ENCODE data around the gene DTNBP1.

The DTNBP1 gene

GRCh38 chr6:15623276-15624116 lies 39.3 kb downstream of the DTNBP1 start:
- DNase-seq = no peak

DNA sequence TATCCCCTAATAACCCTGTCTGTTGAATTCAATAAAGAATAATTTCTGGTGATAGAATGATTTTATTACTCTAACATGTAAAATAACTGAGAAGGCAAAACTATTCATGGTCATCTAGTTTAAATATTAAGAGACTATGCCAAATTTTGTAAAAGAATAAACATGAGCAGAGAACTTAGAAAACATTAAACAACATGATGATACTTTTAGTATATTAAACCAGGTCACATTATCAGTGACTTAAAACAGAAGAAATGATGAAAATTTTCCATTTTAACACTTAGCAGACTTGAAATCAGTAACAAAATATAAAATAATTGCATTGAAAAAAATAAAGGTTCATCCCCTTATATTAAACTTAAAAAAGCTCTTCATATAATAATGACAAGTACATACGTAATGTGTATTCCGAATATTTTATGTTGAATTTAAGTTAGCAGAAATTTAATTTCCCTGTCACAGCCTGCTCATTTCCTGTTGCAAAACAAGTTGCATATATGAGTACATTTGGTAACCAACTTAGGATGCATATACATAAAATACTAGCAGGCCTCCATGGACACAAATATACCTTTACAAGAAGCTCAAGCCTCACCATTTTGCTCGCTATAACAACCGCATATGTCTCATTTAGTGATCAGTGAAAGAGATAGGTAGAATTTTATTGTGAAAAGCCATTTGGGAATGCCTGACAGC lies 40.6 kb downstream of the DTNBP1 start:
- no peak for DNase-seq

- no peak for DNase-seq
Measured at GRCh38 chr6:15621203-15622044, 41.4 kb downstream of the DTNBP1 start.

GRCh38 chr6:15620611-15621010 lies 42.2 kb downstream of the DTNBP1 start:
- DNase-seq = no peak

GRCh38 chr6:15619330-15619729 lies 43.5 kb downstream of the DTNBP1 start:
- no peak for DNase-seq

DNA sequence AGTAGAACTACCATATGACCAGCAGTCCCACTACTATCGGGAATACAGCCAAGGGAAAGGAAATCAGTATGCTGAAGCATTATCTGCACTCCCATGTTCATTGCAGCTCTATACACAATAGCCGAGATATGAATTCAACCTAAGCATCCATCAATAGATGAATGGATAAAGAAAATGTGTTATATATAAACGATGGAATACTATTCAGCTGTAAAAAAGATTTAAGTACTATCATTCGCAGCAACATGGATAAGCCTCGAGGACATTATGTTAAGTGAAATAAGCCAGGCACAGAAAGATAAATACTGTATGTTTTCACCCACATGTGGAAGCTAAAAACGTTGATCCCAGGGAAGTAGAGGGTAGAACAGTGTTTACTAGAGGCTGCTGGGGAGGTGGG lies 44.1 kb downstream of the DTNBP1 start:
- no peak for DNase-seq

DNA sequence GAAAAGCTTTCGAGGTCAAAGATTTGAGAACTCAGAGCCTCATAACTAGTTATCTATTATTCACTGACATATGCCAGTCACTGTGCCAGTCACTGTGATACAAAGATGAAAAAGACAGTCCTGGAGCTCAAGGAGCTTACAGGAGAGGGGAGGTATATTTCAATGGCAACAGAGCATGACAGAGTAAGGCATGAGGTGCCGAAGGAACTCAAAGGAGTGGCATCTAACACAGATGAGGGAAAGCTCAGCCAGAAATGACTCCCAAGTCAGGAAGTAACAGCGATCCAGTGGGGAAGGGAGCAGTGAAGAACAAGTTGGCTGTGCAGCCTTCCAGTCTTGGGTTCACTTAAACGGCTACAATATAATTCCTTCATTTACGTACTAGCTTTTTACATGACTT lies 46.6 kb downstream of the DTNBP1 start:
- DNase-seq = no peak

- DNase-seq = no peak
Measured at GRCh38 chr6:15615802-15616201, 47.0 kb downstream of the DTNBP1 start.

- DNase-seq = no peak
Measured at GRCh38 chr6:15614277-15614676, 48.6 kb downstream of the DTNBP1 start.

GRCh38 chr6:15608396-15608795 lies 54.4 kb downstream of the DTNBP1 start:
- DNase-seq = no peak

DNA sequence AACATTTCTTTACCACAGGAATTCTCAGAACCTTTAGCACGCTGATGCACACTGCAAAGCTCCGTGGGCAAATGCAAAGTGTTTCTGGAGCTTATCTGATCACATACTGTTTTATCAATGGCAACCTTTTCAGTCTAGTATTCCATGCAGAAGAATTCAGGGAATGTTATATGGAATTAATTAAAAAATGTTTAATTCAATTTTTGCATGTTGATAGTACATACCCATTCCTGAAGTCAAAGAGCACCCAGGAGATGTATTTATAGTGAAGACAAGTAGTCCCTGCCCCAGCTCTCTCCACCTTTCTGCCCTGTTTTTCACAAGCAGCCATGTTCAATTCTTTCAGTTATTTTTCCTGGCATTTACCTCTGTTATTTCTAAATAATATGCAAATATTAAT lies 55.2 kb downstream of the DTNBP1 start:
- DNase-seq = no peak

DNA sequence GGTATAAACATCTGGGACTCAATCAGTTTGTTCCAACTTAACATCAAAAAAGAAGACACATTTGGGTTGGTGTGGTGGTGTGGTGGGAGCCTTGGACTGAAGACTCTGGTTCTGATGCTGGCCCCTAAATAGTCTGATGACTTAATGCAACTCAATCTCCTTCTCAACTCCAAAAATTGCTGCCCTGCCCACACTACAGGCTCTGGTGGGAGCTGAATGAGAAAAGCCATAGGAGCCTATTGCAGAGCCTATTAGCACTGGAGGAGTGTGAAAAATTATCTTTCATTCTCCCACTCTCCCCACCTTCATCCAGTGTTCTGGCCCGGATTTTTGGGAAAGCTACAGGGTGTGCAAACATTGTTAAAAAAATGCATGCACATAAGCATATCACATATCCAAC lies 56.5 kb downstream of the DTNBP1 start:
- DNase-seq = no peak

- DNase-seq = no peak
Measured at GRCh38 chr6:15604843-15605242, 58.0 kb downstream of the DTNBP1 start.

DNA sequence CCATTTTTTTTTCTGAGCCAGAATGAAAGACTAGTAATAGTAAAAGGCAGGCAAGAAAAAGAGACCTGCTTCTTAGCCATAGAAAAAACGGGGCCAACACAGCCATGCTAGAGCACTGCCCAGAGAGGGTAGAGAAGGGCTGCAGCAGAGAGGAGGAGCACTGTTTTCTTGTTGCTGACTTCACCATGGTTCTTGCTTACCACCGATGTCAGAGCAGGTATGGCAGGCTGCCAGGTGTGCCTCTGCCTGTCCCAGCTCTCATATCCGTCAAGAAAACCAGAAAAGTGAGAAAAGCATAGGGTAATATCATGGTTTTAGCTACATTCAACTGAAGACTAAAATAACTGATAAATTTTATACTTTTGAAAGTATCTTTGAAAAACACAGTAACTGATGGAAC lies 60.7 kb downstream of the DTNBP1 start:
- no peak for DNase-seq

- no peak for DNase-seq
Measured at GRCh38 chr6:15598273-15598798, 64.5 kb downstream of the DTNBP1 start.

- no peak for DNase-seq
Measured at GRCh38 chr6:15596186-15596896, 66.5 kb downstream of the DTNBP1 start.

- no peak for DNase-seq
Measured at GRCh38 chr6:15595461-15596173, 67.2 kb downstream of the DTNBP1 start.

DNA sequence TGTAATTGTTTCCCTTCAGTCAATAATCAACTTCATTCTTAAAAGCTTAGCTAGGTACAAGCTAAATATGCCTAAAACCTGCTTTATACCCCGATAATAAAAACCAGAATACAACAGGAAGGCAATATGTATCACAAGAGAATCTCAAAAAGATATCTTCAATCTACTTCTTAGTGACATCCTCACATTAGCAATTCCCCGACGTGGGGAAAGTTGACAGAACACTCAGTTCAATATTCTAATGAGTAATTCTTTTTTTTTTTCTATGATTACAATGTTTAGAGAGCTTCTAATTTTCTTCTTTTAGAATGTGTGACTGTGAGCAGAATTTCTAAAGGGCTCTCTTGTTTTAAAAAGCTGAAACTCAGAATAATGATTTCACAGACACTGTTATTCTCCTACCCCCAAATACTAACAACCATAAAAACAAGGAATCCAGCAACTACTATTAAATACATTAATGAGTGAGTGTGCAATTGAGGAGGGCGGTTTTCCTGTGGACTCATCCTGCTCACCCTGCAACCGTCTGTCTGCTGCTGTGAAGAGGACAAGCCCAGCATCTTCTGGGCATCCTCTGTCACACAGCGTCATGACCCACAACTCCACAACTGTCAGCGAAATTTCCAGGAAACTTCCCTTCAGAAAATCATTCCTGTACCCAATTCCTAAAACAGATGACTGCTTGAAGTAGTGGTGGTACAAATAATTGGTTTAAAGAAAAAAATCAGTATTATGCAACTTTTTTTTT lies 68.1 kb downstream of the DTNBP1 start:
- no peak for DNase-seq

DNA sequence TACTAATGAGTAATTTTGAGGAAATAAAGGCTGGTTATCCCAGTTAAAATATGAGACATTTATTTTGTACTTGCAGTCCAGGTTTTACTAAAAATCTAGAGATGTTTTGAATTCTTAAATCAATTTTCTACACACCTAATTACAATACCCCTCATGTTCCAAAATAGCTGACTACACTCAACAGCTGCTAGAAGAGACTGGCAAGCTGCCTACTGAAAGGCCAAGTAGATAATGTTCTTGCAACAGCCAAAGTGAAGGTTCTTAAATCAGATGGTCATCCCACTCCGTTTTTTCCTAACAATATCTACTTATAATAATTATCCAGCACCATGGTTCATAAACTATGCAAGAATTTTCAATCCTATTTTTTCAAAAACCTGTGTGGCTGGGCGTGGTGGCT lies 69.0 kb downstream of the DTNBP1 start:
- DNase-seq = no peak

DNA sequence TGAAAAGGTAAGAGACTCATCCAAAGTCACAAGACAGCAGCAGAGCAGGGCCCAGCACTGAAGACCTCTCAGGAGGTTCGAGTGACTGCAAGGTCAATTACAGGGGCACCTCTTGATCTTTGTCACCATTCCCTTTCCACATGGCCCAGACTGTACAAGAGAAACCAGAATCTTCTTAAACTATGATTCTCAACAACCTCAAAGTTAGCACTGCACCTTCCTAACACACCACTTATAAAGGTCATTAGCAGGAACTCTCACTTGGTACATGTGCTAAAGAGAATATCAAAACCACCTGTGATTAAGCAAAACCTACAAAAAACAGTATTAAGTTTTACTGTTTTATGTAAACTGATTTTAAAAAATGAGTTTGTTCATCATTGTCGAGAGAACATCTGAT lies 70.2 kb downstream of the DTNBP1 start:
- no peak for DNase-seq

- DNase-seq = no peak
Measured at GRCh38 chr6:15588971-15589634, 73.7 kb downstream of the DTNBP1 start.

Measured in stimulated activated naive CD4-positive, alpha-beta T cell treated with Interleukin-2 at 50 U/mL for 16 hours (primary cell).